Activated CD8-positive, alpha-beta T cell treated with anti-CD3 and anti-CD28 coated beads for 36 hours (primary cell): ENCODE measurements around the gene SYN1. TPM values are rescaled to one million over a fixed set of nuclear protein-coding genes. Genes with fewer than 3 reads are reported as not detected.

ENCODE experiments used
- ATAC-seq: fragments of 200-7000 bp; cut with Tn5 transposase; one replicate; pipeline ENCODE4 v1.10.0; 2021; ENCODE audit warnings: mild to moderate bottlenecking, moderate library complexity
- CTCF ChIA-PET: fragments of 350-600 bp; sonication (Branson Sonifier 250); formaldehyde crosslinking; loops from one replicate; lab custom pipeline; 2021; ENCODE audit warnings: antibody characterized with exemption; lab: Charles Lee
- POLR2A ChIA-PET: fragments of 350-600 bp; sonication (Branson Sonifier 250); formaldehyde crosslinking; loops from one replicate; lab custom pipeline; 2021; ENCODE audit warnings: antibody characterized with exemption; lab: Charles Lee
- DNase-seq: peaks from one replicate; pipeline ENCODE4 v3.0.0-alpha.2; 2020
- H3K27ac Mint-ChIP-seq: one replicate; pipeline ENCODE4 v1.8.0; 2021; ENCODE audit warnings: mild to moderate bottlenecking, mixed read lengths
- H3K27me3 Mint-ChIP-seq: one replicate; pipeline ENCODE4 v1.8.0; 2021; ENCODE audit warnings: mixed read lengths
- H3K36me3 Mint-ChIP-seq: one replicate; pipeline ENCODE4 v1.8.0; 2021; ENCODE audit warnings: low read depth, mixed read lengths
- H3K4me1 Mint-ChIP-seq: one replicate; pipeline ENCODE4 v1.8.0; 2021; ENCODE audit warnings: low read depth, mixed read lengths
- H3K4me3 Mint-ChIP-seq: one replicate; pipeline ENCODE4 v1.8.0; 2021; ENCODE audit warnings: mild to moderate bottlenecking, moderate library complexity, mixed read lengths
- H3K9me3 Mint-ChIP-seq: one replicate; pipeline ENCODE4 v1.8.0; 2021; ENCODE audit warnings: mixed read lengths
- CTCF ChIP-seq: fragments of 200-600 bp; IDR thresholded peaks from one replicate; pipeline ENCODE4 v1.8.0; 2022; ENCODE audit warnings: antibody characterized with exemption, mild to moderate bottlenecking
- intact Hi-C: fragments of 100-400 bp; cut with micrococcal nuclease; formaldehyde crosslinking; loops from one replicate; pipeline ENCODE4 v1.10.0; 2022
- total RNA-seq, 2 experiments: library from RNA; stranded (reverse); gene quantifications; one replicate each; pipeline ENCODE4 v1.2.3, GENCODE V29; 2021

SYN1 gene
- total RNA-seq, 2 experiments from 2014 or later: 0.67 to 0.74 TPM

GRCh38 chrX:47583240-47583861, 36.3 kb downstream of the SYN1 start:
- no peak overlapping the region for H3K27ac Mint-ChIP-seq
- H3K4me1 Mint-ChIP-seq: peaks cover 40% of the 10 kb centered on the region
- H3K9me3 Mint-ChIP-seq: no peaks in the 10 kb centered on the region
- ATAC-seq (no peak), DNase-seq (no peak)
- CTCF ChIA-PET: no interaction called here
- intact Hi-C loops: no loop called here
- H3K4me3 Mint-ChIP-seq: no peak overlapping the region
- POLR2A ChIA-PET: no interaction called here
- no peaks in the 10 kb centered on the region for H3K36me3 Mint-ChIP-seq
- no peaks in the 10 kb centered on the region for H3K27me3 Mint-ChIP-seq
- TF ChIP-seq CTCF: no peak

GRCh38 chrX:47581731-47582647, 37.7 kb downstream of the SYN1 start, which contains the start of gene TIMP1:
TSS of gene TIMP1 (plus strand) at chrX:47582436. CDS start at chrX:47583416, 980 bp downstream.
- POLR2A ChIA-PET: interaction anchor here (0.6 to 1.4 kb wide), 3 partner anchors 11 to 42 kb away, joined by 3 to 6 read pairs (median 3); no protein-coding TSS in a partner anchor
- Mint-ChIP-seq H3K27me3 (peaks cover under 1% of the 10 kb centered on the region), H3K36me3 (no peaks in the 10 kb centered on the region), H3K4me1 (peaks cover 39% of the 10 kb centered on the region), H3K27ac (peak within 1 kb of the TSS; percentile 35), H3K4me3 (peak within 1 kb of the TSS; percentile 47), H3K9me3 (no peaks in the 10 kb centered on the region)
- CTCF ChIA-PET: interaction anchor here (1.4 kb wide), 1 partner anchor 47 kb away, joined by 3 read pairs; no protein-coding TSS in a partner anchor
- intact Hi-C loops: no loop called here
- ATAC-seq (peak; percentile 91), DNase-seq (peak; percentile 93)
- no peak for TF ChIP-seq CTCF

GRCh38 chrX:47579537-47579936, 40.1 kb downstream of the SYN1 start:
- TF ChIP-seq CTCF: no peak
- H3K4me3 Mint-ChIP-seq: no peak overlapping the region
- peaks cover 37% of the 10 kb centered on the region for H3K4me1 Mint-ChIP-seq
- ChIA-PET POLR2A (interaction anchor here (1.3 kb wide), 1 partner anchor 18 kb away, joined by 3 read pairs; the partner anchor contains the start of gene ARAF), CTCF (no interaction called here)
- no peaks in the 10 kb centered on the region for H3K9me3 Mint-ChIP-seq
- peaks cover 2% of the 10 kb centered on the region for H3K27me3 Mint-ChIP-seq
- intact Hi-C loops: no loop called here
- DNase-seq: peak; percentile 51
- H3K36me3 Mint-ChIP-seq: no peaks in the 10 kb centered on the region
- ATAC-seq: peak; percentile 57
- no peak overlapping the region for H3K27ac Mint-ChIP-seq

- Mint-ChIP-seq H3K4me1 (peaks cover 32% of the 10 kb centered on the region), H3K36me3 (no peaks in the 10 kb centered on the region), H3K27me3 (peaks cover 2% of the 10 kb centered on the region), H3K27ac (no peak overlapping the region), H3K9me3 (no peaks in the 10 kb centered on the region), H3K4me3 (no peak overlapping the region)
- TF ChIP-seq CTCF: no peak
- intact Hi-C loops: no loop called here
- DNase-seq (no peak), ATAC-seq (no peak)
- ChIA-PET POLR2A (interaction anchor here (1.3 kb wide), 1 partner anchor 17 kb away, joined by 3 read pairs; the partner anchor contains the start of gene ARAF), CTCF (no interaction called here)
Measured at GRCh38 chrX:47578692-47579091, 41.0 kb downstream of the SYN1 start.
